HG03175 (cell line): ENCODE measurements around the gene SIGLEC9.

Source experiments
- ATAC-seq: cut with Tn5 transposase; IDR thresholded peaks from one replicate; pipeline ENCODE4 v1.9.1; 2021; ENCODE audit warnings: mild to moderate bottlenecking, moderate library complexity; ENCODE audit not compliant: unreplicated experiment

The SIGLEC9 gene

DNA sequence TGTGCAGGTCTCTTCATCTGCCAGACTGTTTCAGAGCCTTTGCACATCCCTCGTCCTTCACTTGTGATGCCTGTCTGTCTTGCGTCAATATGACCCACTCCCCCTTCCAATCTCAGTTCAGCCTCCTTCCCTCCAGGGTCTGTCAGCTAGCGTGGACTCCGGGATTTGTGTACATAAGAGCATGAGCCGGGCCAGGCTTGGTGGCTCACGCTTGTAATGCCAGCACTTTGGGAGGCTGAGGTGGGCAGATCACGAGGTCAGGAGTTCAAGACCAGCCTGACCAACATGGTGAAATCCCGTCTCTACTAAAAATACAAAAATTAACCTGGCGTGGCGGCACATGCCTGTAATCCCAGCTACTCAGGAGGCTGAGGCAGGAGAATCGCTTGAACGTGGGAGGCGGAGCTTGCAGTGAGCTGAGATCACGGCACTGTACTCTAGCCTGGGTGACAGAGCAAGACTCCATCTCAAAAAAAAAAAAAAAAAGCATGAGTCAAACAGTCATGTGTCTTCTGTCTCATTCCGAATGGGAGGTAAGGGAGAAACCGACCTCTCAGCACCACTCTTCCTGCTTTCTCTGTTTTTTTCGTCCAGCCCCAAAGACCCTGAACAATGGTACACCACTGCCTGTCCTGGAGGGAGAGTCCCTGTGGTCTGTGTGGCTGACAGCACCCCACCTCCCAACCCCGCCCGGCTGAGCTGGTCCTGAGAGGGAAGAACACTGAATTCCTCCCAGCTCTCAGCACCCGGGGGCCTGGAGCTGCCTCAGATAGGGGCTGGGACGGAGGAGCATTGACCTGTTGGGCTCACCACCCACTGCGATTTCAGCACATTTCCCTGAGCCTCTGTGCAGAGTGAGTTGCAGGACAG lies 2.4 kb upstream of the SIGLEC9 start:
- no peak for ATAC-seq

DNA sequence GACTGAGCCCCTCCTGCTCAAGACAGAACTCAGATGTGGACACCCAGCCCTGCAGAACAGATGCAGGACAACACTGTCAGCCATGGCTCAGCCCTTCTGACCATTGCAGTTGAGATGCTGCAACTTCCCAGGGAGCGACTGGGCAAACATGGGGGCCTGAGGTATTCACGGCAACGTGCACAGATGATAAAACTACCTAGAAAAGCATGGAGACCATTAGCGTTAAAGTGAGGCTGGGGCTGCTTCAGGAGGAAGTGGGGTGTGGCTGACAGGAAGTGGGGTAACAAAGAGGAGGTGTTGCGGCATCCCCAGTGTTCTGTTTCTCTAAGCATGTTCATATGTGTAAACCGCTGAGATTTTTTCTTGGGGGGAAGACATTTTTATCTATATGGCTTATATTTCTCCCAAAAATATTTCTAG lies 1.3 kb upstream of the SIGLEC9 start:
- no peak for ATAC-seq

GRCh38 chr19:51123802-51124201 lies 904 bp upstream of the SIGLEC9 start:
- no peak for ATAC-seq

GRCh38 chr19:51124216-51124615 lies 490 bp upstream of the SIGLEC9 start:
- no peak for ATAC-seq

- ATAC-seq = no peak
These were observed 842 bp downstream of the SIGLEC9 start for GRCh38 chr19:51125421-51126075.

DNA sequence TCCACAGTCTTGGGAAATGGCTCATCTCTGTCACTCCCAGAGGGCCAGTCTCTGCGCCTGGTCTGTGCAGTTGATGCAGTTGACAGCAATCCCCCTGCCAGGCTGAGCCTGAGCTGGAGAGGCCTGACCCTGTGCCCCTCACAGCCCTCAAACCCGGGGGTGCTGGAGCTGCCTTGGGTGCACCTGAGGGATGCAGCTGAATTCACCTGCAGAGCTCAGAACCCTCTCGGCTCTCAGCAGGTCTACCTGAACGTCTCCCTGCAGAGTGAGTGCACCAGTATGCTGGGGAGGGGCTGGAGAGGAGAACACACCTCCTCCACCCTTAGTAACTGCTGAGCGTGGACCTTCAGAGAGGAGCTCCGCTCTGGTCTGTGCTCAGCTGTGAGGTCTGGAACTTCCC lies 2.3 kb downstream of the SIGLEC9 start:
- ATAC-seq = no peak

- no peak for ATAC-seq
These were observed 3.0 kb downstream of the SIGLEC9 start for GRCh38 chr19:51127755-51128154.

- ATAC-seq = no peak
These were observed 3.5 kb downstream of the SIGLEC9 start for GRCh38 chr19:51128227-51128626.

DNA sequence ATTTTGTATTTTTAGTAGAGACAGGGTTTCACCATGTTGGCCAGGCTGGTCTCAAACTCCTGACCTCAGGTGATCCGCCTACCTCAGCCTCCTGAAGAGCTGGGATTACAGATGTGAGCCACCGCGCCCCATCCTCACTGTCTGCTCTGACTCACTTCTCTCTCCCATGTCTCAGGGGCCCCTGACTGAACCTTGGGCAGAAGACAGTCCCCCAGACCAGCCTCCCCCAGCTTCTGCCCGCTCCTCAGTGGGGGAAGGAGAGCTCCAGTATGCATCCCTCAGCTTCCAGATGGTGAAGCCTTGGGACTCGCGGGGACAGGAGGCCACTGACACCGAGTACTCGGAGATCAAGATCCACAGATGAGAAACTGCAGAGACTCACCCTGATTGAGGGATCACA lies 5.0 kb downstream of the SIGLEC9 start:
- no peak for ATAC-seq

- no peak for ATAC-seq
These were observed 7.3 kb downstream of the SIGLEC9 start for GRCh38 chr19:51131780-51132680.

GRCh38 chr19:51135004-51135403 lies 10.3 kb downstream of the SIGLEC9 start:
- ATAC-seq = no peak

DNA sequence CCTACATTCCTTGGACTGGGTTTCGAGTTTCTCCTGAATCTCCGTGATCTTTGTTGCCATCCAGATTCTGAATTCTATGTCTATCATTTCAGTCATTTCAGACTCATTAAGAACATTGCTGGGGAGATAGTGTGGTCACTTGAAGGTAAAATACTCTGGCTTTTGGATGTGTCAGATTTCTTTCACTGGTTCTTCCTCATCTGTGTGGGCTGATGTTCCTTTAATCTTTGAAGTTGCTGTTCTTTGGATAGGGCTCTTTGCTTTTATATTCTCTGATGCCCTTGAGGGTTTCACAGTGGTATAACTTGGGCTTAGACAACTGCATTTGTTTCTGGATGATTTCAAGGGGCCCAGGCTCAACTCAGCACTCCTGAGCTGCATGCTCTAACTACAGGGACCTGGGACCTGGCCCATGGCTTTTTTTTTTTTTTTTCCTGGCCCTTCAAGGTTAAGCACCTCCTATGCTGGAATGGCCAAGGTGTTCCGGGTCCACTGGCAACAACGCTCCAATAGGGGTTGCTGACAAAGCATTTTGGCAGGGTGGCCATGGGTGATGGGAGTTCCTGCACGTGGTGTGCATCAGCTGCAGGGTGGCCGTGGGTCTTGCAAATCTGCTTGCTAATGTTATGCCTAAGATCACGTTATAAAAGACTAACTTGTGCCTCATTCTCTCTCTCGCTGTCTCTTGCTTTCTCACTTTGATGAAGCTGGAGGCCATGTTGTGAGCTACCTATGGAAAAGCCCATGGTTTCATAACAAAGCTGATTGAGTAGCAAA lies 11.5 kb downstream of the SIGLEC9 start:
- no peak for ATAC-seq

GRCh38 chr19:51136851-51137551 lies 12.3 kb downstream of the SIGLEC9 start:
- ATAC-seq = no peak

DNA sequence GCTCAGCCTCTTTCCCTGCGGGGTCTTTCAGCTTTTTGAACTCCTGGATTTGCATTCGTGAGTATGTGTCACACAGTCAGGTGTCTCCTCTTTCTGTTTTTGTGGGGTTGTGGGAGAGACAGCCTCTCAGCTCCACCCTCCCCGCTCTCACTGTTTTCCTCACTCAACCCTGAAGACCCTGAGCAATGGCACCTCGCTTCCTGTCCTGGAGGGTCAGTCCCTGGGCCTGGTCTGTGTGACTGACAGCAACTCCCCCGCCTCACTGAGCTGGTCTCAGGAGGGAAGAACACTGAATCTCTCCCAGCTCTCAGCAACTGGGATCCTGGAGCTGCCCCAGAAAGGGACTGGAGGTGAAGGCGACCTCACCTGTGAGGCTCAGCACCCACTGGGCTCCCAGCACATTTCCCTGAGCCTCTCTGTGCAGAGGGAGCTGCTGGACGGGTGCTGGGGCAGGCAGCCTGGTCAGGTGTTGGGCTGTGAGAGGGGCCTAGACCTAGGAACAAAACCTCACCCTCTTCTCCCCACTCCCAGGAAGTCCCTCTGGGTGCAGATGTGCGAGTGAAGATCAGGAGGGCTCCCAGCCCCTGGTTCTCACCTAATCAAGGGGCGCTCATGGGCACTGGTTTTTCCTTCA lies 13.2 kb downstream of the SIGLEC9 start:
- no peak for ATAC-seq

DNA sequence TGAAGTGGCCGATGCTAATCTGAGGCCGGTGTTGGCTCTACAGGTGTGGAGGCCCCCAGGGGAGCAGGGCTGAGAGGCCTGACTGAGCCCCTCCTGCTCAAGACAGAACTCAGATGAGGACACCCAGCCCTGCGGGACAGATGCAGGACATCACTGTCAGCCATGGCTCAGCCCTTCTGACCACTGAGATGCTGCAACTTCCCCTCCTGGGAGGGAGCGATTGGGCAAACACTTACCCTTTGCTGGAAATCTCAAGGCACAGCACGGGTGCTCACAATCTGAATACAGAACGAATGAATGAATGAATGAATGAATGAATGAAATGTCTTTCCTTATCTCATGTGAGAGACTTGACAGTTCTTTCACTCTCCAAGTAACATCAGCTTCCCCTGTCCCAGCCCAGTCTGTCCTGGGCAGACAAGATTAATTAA lies 13.9 kb downstream of the SIGLEC9 start:
- no peak for ATAC-seq

- no peak for ATAC-seq
These were observed 14.8 kb downstream of the SIGLEC9 start for GRCh38 chr19:51139299-51140014.

DNA sequence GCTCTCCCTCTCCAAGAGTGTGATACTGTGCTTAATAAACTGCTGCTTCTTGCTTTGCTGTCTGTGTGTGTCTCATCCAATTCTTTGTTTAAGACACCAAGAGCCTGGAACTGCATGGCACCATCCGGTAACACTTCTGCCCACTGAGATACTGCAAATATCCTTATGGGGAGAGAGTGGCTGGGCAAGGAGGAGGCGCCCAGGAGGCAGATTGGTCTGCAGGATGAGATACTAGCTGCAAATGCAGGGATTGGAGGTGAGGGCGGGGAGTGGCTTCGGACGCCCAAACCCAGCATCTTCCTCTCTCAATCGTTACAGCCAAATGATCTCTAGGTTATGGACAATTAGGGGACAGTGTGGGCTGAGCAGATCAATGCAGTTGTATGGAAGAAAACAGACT lies 15.7 kb downstream of the SIGLEC9 start:
- ATAC-seq = no peak

DNA sequence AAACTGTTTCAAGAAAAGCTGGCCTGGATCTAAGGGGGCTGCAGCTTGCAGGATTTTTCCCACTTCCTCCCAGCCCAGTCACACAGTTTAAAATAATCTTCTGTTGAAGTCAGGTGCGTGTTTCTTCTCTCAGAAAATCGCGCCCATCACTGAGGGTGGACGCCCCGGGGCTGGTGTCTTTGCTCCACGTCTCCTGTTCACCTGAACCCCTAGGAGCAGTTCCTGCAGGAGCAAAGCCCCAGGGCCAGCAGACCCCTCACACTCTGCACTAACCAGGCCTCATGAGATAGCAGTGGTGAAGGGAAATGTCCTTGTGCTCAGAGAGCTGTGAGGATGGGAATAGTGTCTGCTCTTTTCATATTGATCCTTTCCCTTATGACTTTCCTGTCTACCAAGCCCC lies 16.5 kb downstream of the SIGLEC9 start:
- ATAC-seq = no peak

- no peak for ATAC-seq
These were observed 17.4 kb downstream of the SIGLEC9 start, which contains the start of gene SIGLEC7 for GRCh38 chr19:51142119-51142518. TSS of gene SIGLEC7 (plus strand) at chr19:51142301. CDS start at chr19:51142370, 69 bp downstream.
